HG03066 (cell line): ENCODE measurements around the gene GSAP.

Source experiments
- ATAC-seq: cut with Tn5 transposase; IDR thresholded peaks from one replicate; pipeline ENCODE4 v1.9.1; 2021; ENCODE audit warnings: low read depth; ENCODE audit not compliant: unreplicated experiment

Gene GSAP

GRCh38 chr7:77331938-77332695, 84.0 kb downstream of the GSAP start:
- ATAC-seq: peak; percentile 67

- peak; percentile 58 for ATAC-seq
These were observed 85.8 kb downstream of the GSAP start for GRCh38 chr7:77330169-77330882.

GRCh38 chr7:77329466-77330168, 86.5 kb downstream of the GSAP start:
- peak; percentile 8 for ATAC-seq

- no peak for ATAC-seq
These were observed 87.5 kb downstream of the GSAP start for GRCh38 chr7:77328669-77329068.

- ATAC-seq: no peak
These were observed 88.1 kb downstream of the GSAP start for GRCh38 chr7:77327932-77328628.

- no peak for ATAC-seq
These were observed 88.8 kb downstream of the GSAP start for GRCh38 chr7:77327067-77327931.

- no peak for ATAC-seq
These were observed 90.0 kb downstream of the GSAP start for GRCh38 chr7:77326131-77326530.

GRCh38 chr7:77321300-77321699, 94.8 kb downstream of the GSAP start:
- no peak for ATAC-seq

GRCh38 chr7:77320714-77321113, 95.4 kb downstream of the GSAP start:
- no peak for ATAC-seq

- ATAC-seq: no peak
These were observed 96.0 kb downstream of the GSAP start for GRCh38 chr7:77320137-77320536.

- no peak for ATAC-seq
These were observed 98.1 kb downstream of the GSAP start for GRCh38 chr7:77318019-77318418.

- ATAC-seq: no peak
These were observed 99.8 kb downstream of the GSAP start for GRCh38 chr7:77316219-77316978.

GRCh38 chr7:77315182-77315591, 101.0 kb downstream of the GSAP start:
- no peak for ATAC-seq

- ATAC-seq: no peak
These were observed 102.2 kb downstream of the GSAP start for GRCh38 chr7:77313876-77314480.

- ATAC-seq: no peak
These were observed 103.1 kb downstream of the GSAP start for GRCh38 chr7:77313085-77313484.

GRCh38 chr7:77310982-77311381, 105.2 kb downstream of the GSAP start:
- no peak for ATAC-seq

- ATAC-seq: no peak
These were observed 106.4 kb downstream of the GSAP start for GRCh38 chr7:77309714-77310220.

GRCh38 chr7:77308792-77309191, 107.4 kb downstream of the GSAP start:
- ATAC-seq: no peak
